ENCODE data around the gene MEF2A. TPM values are rescaled to one million over a fixed set of nuclear protein-coding genes. Genes with fewer than 3 reads are reported as not detected.

The MEF2A gene
- polyA plus RNA-seq, 3 donors = 7.0 to 23.0 (median 22.0) TPM

GRCh38 chr15:99558571-99558970 is 7.2 kb upstream of the MEF2A start:
- no peak overlapping the region for H3K27ac ChIP-seq (ENCODE audit: low read depth, low read length)
- WGBS, 3 donors = 76 to 81% (median 78%) methylated on average over 3 of the region's 3 CpGs

- no peak overlapping the region for H3K27ac ChIP-seq (ENCODE audit: low read depth, low read length)
- WGBS, 3 donors = 94 to 97% (median 96%) methylated on average over 10 of the region's 10 CpGs
Measured at GRCh38 chr15:99561476-99562230, 4.1 kb upstream of the MEF2A start.

- H3K27ac ChIP-seq (ENCODE audit: low read depth, low read length) = no peak overlapping the region
- 52 to 79% (median 67%) methylated on average over 2 of the region's 2 CpGs for WGBS, 3 donors
Measured at GRCh38 chr15:99562238-99562637, 3.5 kb upstream of the MEF2A start.

GRCh38 chr15:99564221-99565048 is 1.3 kb upstream of the MEF2A start:
- 29 to 34% (median 34%) methylated on average over 11 of the region's 11 CpGs for WGBS, 3 donors
- H3K27ac ChIP-seq (ENCODE audit: low read depth, low read length) = peak overlapping the region; percentile 59

- 6 to 8% (median 8%) methylated on average over 16 to 21 of the region's 22 CpGs for WGBS, 3 donors
- peak overlapping the region; percentile 59 for H3K27ac ChIP-seq (ENCODE audit: low read depth, low read length)
Measured at GRCh38 chr15:99565049-99565298, 810 bp upstream of the MEF2A start.

GRCh38 chr15:99566157-99566897 is 543 bp downstream of the MEF2A start:
- 0 to 1% (median 1%) methylated on average over 33 to 69 of the region's 69 CpGs for WGBS, 3 donors
- H3K27ac ChIP-seq (ENCODE audit: low read depth, low read length) = peak overlapping the region; percentile 93

GRCh38 chr15:99568625-99569352 is 3.0 kb downstream of the MEF2A start:
- WGBS, 3 donors = 56 to 75% (median 71%) methylated on average over 9 of the region's 9 CpGs
- no peak overlapping the region for H3K27ac ChIP-seq (ENCODE audit: low read depth, low read length)

- 88 to 92% (median 91%) methylated on average over 3 of the region's 3 CpGs for WGBS, 3 donors
Measured at GRCh38 chr15:99571299-99571698, 5.5 kb downstream of the MEF2A start.

GRCh38 chr15:99574048-99574447 is 8.3 kb downstream of the MEF2A start:
- 54 to 91% (median 80%) methylated on average over 4 of the region's 4 CpGs for WGBS, 3 donors
- no peak overlapping the region for H3K27ac ChIP-seq (ENCODE audit: low read depth, low read length)

More at GRCh38 chr15:99571299-99571698, 5.5 kb downstream of the MEF2A start:
- H3K27ac ChIP-seq (ENCODE audit: low read depth, low read length) = no peak overlapping the region

- 94 to 97% (median 95%) methylated on average over 6 of the region's 6 CpGs for WGBS, 3 donors
- no peak overlapping the region for H3K27ac ChIP-seq (ENCODE audit: low read depth, low read length)
Measured at GRCh38 chr15:99574502-99574901, 8.7 kb downstream of the MEF2A start.

- H3K27ac ChIP-seq (ENCODE audit: low read depth, low read length) = no peak overlapping the region
Measured at GRCh38 chr15:99578809-99579208, 13.0 kb downstream of the MEF2A start.

- no peak overlapping the region for H3K27ac ChIP-seq (ENCODE audit: low read depth, low read length)
- 87 to 92% (median 90%) methylated on average over 3 of the region's 3 CpGs for WGBS, 3 donors
Measured at GRCh38 chr15:99580076-99580475, 14.3 kb downstream of the MEF2A start.

GRCh38 chr15:99582508-99582960 is 16.8 kb downstream of the MEF2A start:
- 84 to 88% (median 86%) methylated on average over 4 of the region's 4 CpGs for WGBS, 3 donors
- H3K27ac ChIP-seq (ENCODE audit: low read depth, low read length) = no peak overlapping the region

GRCh38 chr15:99584081-99584600 is 18.4 kb downstream of the MEF2A start:
- 96 to 97% (median 96%) methylated on average over 2 of the region's 2 CpGs for WGBS, 3 donors
- H3K27ac ChIP-seq (ENCODE audit: low read depth, low read length) = no peak overlapping the region

- 93 to 95% (median 94%) methylated on average over 1 of the region's 1 CpG for WGBS, 3 donors
- no peak overlapping the region for H3K27ac ChIP-seq (ENCODE audit: low read depth, low read length)
Measured at GRCh38 chr15:99586121-99586520, 20.3 kb downstream of the MEF2A start.

GRCh38 chr15:99589801-99590200 is 24.0 kb downstream of the MEF2A start:
- no peak overlapping the region for H3K27ac ChIP-seq (ENCODE audit: low read depth, low read length)

- H3K27ac ChIP-seq (ENCODE audit: low read depth, low read length) = no peak overlapping the region
- WGBS, 3 donors = 82 to 95% (median 85%) methylated on average over 2 of the region's 2 CpGs
Measured at GRCh38 chr15:99590913-99591646, 25.3 kb downstream of the MEF2A start.
